Cortex of kidney (tissue), 1 donor: ENCODE measurements around the gene NFIB.

Experiments used
- DNase-seq: peaks from one replicate; lab custom pipeline; 2025; lab: John Stamatoyannopoulos, UW

NFIB gene

GRCh38 chr9:14071484-14071883, 242.5 kb downstream of the NFIB start:
- no peak for DNase-seq

GRCh38 chr9:14068690-14069089, 245.3 kb downstream of the NFIB start:
- no peak for DNase-seq

DNA sequence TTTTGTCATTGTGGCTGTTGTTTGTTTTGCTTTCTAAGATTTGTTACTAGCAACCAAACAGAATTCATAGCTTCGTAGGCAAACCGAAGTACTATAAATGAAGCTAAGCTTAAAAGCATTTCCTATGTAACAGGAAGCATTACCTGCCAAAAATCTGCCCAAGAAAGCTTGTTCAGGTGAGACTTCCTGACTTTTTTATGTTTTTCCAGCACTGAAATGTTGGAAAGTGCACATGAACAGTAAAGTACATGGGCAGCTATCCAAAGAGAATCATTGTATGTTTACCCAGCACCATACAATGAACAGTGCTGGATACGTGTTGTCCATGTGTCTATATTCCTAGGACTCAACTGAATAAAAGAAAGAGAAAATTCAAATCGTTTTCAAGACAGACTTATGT, 247.1 kb downstream of the NFIB start:
- DNase-seq: no peak

- no peak for DNase-seq
Measured at GRCh38 chr9:14066032-14066431, 247.9 kb downstream of the NFIB start.

DNA sequence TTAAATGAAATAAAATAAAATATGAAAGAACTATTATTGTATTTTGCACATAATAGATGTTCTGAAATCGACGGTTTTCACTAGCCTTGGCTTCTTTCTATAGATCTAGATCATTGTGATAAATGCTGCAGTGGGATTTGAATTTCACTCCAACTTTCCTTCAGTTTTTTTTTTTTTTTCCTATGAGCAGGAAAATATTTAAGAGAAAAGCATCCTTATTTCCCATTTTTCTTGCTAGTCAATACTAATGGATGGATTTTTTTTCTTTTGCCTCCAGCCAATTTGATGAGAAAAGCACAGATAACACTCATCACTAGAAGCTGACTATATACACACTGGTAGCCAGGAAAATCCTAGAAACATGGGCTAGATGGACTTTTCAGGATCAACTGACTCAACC, 249.0 kb downstream of the NFIB start:
- no peak for DNase-seq

DNA sequence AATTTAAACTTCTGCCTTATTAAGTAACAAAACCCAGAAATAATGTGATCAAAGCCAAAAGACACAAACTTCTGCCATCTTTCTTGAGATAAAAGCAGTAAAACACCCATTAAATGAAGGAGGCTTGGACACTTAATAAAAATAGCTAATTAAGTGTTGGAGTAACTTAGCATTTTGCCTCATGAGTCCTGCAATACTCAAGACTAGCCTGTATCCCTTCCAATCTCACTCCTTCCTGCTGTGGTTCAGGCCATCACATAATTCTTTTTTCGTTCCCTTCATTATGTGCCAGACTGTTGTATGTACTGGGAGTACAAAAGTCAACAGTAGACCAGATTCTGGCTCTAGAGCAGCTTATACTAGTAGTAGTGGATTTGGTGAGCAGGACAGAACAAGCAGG, 250.2 kb downstream of the NFIB start:
- no peak for DNase-seq

DNA sequence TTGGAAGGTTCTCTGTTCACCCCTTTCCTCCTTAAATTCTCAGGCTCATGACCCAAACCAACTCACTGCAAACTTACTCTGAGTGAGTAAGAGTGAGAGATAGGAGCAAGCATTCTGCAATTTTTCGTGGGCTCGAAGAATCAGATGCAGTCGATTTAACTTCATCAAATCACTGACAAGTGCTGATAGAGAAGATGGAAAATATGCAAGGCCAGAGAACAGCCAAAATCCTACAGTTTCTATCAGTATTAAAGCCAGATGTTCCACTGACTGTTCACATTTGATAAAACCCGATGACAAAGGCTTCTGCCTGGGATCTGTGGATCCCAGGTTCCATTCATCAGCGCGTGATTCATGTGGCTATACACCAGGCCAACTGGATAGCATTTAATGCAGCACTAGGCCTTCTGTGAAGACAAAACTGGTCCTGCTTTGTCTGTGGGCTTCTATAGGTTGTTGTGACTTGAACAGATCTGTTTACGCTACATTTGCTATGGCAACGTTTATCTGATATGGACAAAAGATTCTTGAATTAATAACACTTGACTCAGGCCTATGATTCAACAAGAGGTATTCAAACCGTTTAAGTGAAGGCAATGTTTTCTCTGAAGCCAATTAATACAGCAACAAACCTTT, 251.2 kb downstream of the NFIB start:
- no peak for DNase-seq

DNA sequence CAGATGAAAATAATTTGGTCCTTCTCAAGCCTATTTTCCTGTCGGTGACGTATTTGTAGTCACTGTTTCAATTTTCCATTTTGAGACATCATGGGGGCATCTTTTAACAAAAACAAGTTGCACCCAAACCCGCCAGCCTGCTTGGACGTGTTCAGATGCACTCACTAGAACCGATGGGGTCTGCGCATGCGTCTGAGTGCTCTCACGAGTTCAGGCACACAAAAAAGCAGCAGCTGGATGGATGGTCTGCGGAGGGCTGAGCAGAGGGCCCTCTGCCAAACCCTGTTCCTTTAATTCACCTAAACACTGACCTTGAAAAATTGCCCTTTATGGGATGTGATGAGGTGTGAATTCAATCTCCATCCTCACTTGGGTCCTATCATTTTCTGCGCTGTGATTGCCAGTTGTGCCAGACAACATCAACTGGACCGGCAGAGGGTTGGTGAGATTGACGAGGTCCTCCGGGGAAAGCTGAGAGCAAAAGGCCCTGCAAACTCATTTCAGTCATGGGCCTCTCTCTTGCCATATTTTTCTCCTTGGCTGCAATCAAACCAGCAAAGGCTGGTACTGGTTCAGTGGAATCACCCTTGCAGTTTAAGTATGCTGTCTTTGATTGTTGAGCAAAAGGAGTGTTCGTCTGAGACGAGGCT, 251.9 kb downstream of the NFIB start:
- DNase-seq: no peak

DNA sequence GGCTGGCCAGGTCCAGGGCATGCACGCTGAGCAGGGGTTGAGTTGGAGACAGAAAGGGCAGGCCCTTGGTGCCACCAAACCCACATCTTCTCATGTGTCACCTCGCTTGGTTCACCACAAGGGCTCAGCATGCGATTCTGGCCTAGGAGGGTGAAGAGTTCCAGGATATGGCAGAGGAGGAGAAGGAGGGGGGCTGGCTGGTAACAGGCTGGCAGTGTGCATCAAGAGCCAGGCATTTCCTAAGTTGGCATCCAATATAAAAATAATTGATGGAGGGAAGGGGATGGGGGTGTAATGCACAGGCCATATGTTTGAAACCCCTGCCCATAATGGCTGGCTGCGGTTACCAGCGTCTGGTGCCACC, 255.6 kb downstream of the NFIB start:
- DNase-seq: no peak

DNA sequence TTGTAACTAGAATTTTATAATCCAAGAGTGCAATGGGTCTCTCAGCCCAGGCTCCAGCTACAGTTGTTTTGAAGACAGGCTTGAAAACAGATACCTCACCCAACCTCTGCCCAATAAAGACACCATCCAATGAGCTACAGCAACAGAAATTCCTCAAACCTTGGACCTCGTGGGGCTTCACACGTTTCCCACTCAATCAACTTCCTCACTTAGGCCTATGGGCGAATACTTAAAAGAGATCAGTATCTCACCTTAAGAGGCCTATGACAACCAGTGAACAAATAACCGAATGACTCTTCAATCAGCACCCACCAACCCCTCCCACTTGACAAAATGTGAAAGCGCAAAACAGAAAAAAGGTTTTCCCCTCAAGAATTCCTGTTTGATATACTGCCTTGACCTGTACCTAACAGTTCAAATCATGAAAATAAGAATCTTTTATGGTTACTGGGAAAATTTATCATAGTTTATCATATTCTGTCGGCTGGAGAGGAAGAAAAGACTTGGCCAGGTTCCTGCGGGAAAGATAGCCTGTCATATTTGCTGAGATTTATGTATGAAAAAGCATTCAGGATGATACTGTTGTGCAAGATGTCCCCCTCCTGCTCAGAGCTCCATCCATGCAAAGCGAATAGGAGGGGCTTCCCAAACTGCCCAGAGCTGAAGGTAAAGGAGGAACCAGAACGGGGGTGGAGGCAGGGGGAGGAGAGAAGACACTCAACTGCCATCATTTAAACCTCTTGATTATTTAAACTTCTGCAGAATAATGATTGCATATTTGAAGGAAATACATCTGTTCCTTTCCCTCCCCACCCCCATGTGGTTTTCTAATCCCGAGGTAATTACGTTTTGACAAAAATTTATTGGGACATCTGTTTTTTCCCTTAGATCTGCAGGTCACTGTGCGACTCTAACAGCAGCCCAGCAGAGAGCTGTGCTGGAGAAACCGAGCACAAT, 256.3 kb downstream of the NFIB start:
- DNase-seq: no peak

GRCh38 chr9:14056316-14056861, 257.6 kb downstream of the NFIB start:
- no peak for DNase-seq

GRCh38 chr9:14054096-14054495, 259.8 kb downstream of the NFIB start:
- no peak for DNase-seq

DNA sequence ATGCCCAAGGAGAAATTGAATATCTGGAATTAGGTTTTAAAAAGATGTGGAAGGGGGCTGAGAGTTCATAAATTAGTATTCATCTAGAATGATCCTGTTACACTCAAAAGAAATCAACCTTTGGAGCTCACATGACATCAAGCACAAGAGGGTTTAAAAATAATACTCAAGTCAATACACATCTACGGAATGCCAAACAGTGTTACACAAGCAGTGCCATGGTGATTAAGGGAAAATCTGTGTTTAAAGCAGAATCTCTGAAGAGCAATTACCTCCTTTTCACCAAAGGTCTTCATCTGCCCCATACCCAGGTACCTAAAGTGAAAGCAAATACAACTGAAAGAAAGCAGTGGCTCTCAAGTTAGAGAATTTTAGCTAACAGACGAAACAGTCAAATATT, 261.6 kb downstream of the NFIB start:
- DNase-seq: no peak

- no peak for DNase-seq
Measured at GRCh38 chr9:14051419-14051818, 262.5 kb downstream of the NFIB start.

DNA sequence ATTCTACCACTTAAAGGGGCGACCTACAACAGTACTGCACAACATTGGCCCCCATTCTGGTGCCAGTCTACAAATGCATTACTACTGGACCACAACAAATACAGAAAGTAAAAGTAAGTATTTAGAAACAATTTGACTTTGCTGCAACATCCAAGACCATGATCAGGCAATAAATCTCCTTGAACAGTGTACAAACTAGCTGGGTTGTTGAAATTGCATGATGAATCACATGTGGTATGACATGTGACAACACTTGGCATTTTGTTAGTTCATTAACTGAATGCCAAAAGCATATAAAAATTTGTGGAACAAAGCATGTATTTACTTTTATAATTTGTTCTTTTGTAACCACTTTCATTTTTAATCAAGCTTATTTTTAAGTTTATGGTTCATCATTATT, 270.5 kb downstream of the NFIB start:
- DNase-seq: no peak

GRCh38 chr9:14037331-14037730, 276.6 kb downstream of the NFIB start:
- DNase-seq: no peak

DNA sequence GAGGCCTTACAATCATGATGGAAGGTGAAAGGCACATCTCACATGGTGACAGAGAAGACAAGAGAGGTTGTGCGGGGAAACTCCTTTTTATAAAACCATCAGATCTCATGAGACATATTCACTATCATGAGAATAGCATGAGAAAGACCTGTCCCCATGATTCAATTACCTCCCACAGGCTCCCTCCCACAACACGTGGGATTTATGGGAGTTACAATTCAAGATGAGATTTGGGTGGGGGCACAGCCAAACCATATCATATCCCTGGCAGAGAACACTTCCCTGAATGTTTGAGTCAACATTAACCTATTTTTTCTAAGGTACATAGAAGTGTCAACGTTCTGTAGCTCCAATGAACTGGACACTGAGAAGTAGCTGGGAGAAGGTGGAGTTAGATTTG, 280.9 kb downstream of the NFIB start:
- no peak for DNase-seq
